Stimulated activated CD8-positive, alpha-beta memory T cell treated with anti-CD3 and anti-CD28 coated beads, Interleukin-15, amount 100 ng/mL, for 48 hours (primary cell): Measurements from ENCODE around the gene TGFBRAP1.

Source experiments
- DNase-seq, 2 donors: peaks; one replicate each; pipeline ENCODE4 v3.0.0-alpha.2; 2020; ENCODE audit warnings: low read depth in 2 of 2

The TGFBRAP1 gene

GRCh38 chr2:105238664-105239240, 90.8 kb downstream of the TGFBRAP1 start:
- no peak for DNase-seq

GRCh38 chr2:105237045-105237765, 92.3 kb downstream of the TGFBRAP1 start:
- DNase-seq, result peak in 1 of 2 donors; percentile 12

GRCh38 chr2:105236060-105236424, 93.5 kb downstream of the TGFBRAP1 start:
- DNase-seq, result no peak

- DNase-seq, result peak; percentile 27 to 38
Observed at GRCh38 chr2:105235388-105236059, 94.0 kb downstream of the TGFBRAP1 start.

GRCh38 chr2:105231232-105231619, 98.3 kb downstream of the TGFBRAP1 start:
- no peak for DNase-seq

GRCh38 chr2:105224444-105224843, 105.1 kb downstream of the TGFBRAP1 start:
- DNase-seq, result no peak

GRCh38 chr2:105220604-105221003, 108.9 kb downstream of the TGFBRAP1 start:
- no peak for DNase-seq

GRCh38 chr2:105215586-105216192, 113.8 kb downstream of the TGFBRAP1 start:
- no peak for DNase-seq
